ENCODE results near the gene DNAH10.
"Not testable (repeated sequence)": the region's sequence is repeated elsewhere in the genome, so short reads cannot be mapped to it uniquely, and the experiment has no call there.

DNA sequence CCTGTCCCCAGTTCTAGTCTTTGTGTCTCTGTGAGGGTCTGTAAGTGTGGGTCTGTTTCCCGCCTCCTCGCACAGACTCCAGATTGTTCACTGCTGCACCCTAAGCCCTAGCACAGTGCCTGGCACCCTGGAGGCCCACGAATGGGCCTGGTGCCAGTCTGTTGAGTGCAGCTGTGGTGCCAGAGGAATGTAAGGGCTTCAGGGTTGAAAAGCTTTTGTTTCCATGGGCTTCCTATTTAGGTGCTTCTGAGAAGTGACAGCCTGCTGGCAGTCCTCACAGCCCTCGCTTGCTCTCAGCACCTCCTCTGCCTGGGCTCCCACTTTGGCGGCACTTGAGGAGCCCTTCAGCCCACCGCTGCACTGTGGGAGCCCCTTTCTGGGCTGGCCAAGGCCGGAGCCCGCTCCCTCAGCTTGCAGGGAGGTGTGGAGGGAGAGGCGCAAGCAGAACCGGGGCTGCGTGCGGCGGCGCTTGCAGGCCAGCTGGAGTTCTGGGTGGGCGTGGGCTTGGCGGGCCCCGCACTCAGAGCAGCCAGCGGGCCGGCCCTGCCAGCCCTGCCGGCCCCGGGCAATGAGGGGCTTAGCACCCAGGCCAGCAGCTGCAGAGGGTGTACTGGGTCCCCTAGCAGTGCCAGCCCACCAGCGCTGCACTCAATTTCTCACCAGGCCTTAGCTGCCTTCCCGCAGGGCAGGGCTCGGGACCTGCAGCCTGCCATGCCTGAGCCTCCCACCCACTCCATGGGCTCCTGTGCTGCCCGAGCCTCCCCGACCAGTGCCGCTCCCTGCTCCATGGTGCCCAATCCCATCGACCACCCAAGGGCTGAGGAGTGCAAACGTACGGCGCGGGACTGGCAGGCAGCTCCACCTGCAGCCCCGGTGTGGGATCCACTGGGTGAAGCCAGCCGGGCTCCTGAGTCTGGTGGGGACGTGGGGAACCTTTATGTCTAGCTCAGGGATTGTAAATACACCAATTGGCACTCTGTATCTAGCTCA is 184.7 kb downstream of the DNAH10 start:
- TF ChIP-seq, protein P1, sequence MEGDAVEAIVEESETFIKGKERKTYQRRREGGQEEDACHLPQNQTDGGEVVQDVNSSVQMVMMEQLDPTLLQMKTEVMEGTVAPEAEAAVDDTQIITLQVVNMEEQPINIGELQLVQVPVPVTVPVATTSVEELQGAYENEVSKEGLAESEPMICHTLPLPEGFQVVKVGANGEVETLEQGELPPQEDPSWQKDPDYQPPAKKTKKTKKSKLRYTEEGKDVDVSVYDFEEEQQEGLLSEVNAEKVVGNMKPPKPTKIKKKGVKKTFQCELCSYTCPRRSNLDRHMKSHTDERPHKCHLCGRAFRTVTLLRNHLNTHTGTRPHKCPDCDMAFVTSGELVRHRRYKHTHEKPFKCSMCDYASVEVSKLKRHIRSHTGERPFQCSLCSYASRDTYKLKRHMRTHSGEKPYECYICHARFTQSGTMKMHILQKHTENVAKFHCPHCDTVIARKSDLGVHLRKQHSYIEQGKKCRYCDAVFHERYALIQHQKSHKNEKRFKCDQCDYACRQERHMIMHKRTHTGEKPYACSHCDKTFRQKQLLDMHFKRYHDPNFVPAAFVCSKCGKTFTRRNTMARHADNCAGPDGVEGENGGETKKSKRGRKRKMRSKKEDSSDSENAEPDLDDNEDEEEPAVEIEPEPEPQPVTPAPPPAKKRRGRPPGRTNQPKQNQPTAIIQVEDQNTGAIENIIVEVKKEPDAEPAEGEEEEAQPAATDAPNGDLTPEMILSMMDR (IDR thresholded peaks at IDR 0.05): not testable (repeated sequence)
- TF ChIP-seq EP300, POLR2A (IDR thresholded peaks at IDR 0.05): not testable (repeated sequence)
